Transverse colon (tissue), 4 donors: ENCODE results near the gene CHRM5.

Experiments
- POLR2AphosphoS5 ChIP-seq, 3 donors: sonication (generic); formaldehyde crosslinking; IDR thresholded peaks; one replicate each; pipeline ENCODE4 v1.6.1; 2016; ENCODE audit warnings: antibody characterized with exemption in 3 of 3
- TF ChIP-seq, protein P1 (sequence below), 5 experiments: fragments of 200-600 bp in 3 of 5; fragments of 450-650 bp in 2 of 5; sonication (generic) in 3 of 5; IDR thresholded peaks; 1 replicate in 2 of 5; 2 replicates in 3 of 5; pipeline ENCODE4 v1.5.1; 2016 to 2017; ENCODE audit warnings: antibody characterized with exemption in 5 of 5, inconsistent platforms in 3 of 5, mild to moderate bottlenecking in 2 of 5, moderate library complexity in 1 of 5

DNA sequence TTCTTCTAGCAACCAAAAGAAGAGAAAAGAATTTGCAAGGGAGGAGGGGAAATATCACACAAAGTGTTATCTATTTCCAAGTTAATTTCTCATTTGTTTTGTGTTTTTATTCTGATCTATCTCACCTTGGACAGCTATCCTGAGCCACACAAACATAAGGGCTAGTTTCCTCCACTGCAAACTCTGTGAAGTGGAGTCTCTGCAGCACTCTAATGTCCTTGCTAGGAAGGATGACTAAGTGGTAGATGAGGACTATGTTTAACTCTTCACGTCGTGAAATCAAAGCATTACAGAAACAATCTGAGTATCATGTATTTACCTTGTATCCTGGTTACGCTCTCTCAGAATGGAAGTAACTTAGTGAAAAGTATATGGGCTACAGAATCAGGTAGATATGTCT is 33.9 kb upstream of the CHRM5 start:
- TF ChIP-seq, protein P1, sequence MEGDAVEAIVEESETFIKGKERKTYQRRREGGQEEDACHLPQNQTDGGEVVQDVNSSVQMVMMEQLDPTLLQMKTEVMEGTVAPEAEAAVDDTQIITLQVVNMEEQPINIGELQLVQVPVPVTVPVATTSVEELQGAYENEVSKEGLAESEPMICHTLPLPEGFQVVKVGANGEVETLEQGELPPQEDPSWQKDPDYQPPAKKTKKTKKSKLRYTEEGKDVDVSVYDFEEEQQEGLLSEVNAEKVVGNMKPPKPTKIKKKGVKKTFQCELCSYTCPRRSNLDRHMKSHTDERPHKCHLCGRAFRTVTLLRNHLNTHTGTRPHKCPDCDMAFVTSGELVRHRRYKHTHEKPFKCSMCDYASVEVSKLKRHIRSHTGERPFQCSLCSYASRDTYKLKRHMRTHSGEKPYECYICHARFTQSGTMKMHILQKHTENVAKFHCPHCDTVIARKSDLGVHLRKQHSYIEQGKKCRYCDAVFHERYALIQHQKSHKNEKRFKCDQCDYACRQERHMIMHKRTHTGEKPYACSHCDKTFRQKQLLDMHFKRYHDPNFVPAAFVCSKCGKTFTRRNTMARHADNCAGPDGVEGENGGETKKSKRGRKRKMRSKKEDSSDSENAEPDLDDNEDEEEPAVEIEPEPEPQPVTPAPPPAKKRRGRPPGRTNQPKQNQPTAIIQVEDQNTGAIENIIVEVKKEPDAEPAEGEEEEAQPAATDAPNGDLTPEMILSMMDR (IDR thresholded peaks at IDR 0.05), result no peak
- TF ChIP-seq POLR2AphosphoS5 (IDR thresholded peaks at IDR 0.05), result no peak
